ENCODE measurements around the gene SERINC5. TPM values are rescaled to one million over a fixed set of nuclear protein-coding genes. Genes with fewer than 3 reads are reported as not detected.

The SERINC5 gene
- polyA plus RNA-seq, 1 of the 3 experiments (the other 2 are of a cell fraction): 4.5 TPM

DNA sequence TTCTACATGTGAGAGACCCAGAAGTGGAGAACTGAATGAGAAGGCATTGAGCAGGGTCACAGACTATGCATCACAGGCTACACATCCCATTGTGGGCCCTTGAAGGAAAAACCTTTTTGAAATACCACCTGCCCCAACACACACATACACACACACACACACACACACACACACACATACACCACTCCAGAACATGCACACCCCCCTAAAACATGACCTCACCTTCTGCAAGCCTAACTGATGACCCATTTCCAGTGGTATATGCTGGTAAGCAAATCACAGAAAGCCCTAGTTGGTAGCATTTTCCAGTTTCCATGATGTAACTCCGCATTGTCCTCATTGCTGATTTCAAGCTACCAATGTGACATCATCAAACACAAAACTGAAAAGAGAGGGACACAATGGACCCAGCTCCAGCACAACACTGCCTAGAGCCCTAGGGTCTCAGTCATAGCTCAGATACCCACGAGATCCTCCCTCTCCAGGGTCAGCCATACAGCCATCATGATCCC, 184.3 kb downstream of the SERINC5 start:
- Histone ChIP-seq H3K36me3 (replicated peaks in 1 of 2; ENCODE audit: control insufficient read depth in 1 of 2, insufficient read depth in 2 of 2, low read length in 1 of 2) (no peaks in the 10 kb centered on the region), H3K79me2 (ENCODE audit: insufficient read depth) (no peaks in the 10 kb centered on the region), H3K9me2 (no peaks in the 10 kb centered on the region), H3K9me3 (no peaks in the 10 kb centered on the region), H3F3A (replicated peaks; ENCODE audit: insufficient read depth) (no peaks in the 10 kb centered on the region), H3K4me1 (ENCODE audit: control insufficient read depth in 1 of 2, insufficient read depth in 2 of 2, low read depth in 1 of 2, low read length in 1 of 2) (peaks cover 0 to 2% of the 10 kb centered on the region in 2 experiments; a peak in 1 of 4 replicates), H3K9ac (no peak overlapping the region), H3K27me3 (ENCODE audit: insufficient read depth) (no peaks in the 10 kb centered on the region), H4K20me1 (ENCODE audit: insufficient read depth) (no peaks in the 10 kb centered on the region), H3K27ac (ENCODE audit: low read depth in 2 of 2, low read length in 1 of 2) (no peak overlapping the region), H3K4me3 (ENCODE audit: low read depth in 2 of 2, low read length in 1 of 2) (no peak overlapping the region), H3K4me2 (no peak overlapping the region), H2AFZ (ENCODE audit: low read depth) (no peak overlapping the region)
- TF ChIP-seq RFX5 (IDR thresholded peaks at IDR 0.05; ENCODE audit: low read length) (no peak), NRF1 (IDR thresholded peaks at IDR 0.05; ENCODE audit: low read depth, low read length) (no peak), SIN3A (IDR thresholded peaks at IDR 0.05; ENCODE audit: borderline replicate concordance, low read depth, low read length) (no peak), GATA2 (CRISPR knock-in tag; IDR thresholded peaks at IDR 0.05) (no peak), MXI1 (IDR thresholded peaks at IDR 0.05; ENCODE audit: low read depth, low read length) (no peak), ELF1 (IDR thresholded peaks at IDR 0.05) (no peak), JUND (IDR thresholded peaks at IDR 0.05) (no peak), TCF12 (IDR thresholded peaks at IDR 0.05) (no peak), TAF1 (IDR thresholded peaks at IDR 0.05; ENCODE audit: borderline replicate concordance, low read depth, low read length) (no peak), RCOR1 (IDR thresholded peaks at IDR 0.05; ENCODE audit: low read length) (no peak), SMC3 (IDR thresholded peaks at IDR 0.05; ENCODE audit: low read depth, low read length) (no peak), CHD2 (IDR thresholded peaks at IDR 0.05; ENCODE audit: low read length, partially characterized antibody) (no peak), GABPA (IDR thresholded peaks at IDR 0.05; ENCODE audit: low read depth) (no peak), POLR2AphosphoS5 (IDR thresholded peaks at IDR 0.05; ENCODE audit: low read depth, low read length) (no peak), EZH2phosphoT487 (IDR thresholded peaks at IDR 0.05; ENCODE audit: borderline replicate concordance, low read depth) (no peak)
- TF ChIP-seq, protein P1, sequence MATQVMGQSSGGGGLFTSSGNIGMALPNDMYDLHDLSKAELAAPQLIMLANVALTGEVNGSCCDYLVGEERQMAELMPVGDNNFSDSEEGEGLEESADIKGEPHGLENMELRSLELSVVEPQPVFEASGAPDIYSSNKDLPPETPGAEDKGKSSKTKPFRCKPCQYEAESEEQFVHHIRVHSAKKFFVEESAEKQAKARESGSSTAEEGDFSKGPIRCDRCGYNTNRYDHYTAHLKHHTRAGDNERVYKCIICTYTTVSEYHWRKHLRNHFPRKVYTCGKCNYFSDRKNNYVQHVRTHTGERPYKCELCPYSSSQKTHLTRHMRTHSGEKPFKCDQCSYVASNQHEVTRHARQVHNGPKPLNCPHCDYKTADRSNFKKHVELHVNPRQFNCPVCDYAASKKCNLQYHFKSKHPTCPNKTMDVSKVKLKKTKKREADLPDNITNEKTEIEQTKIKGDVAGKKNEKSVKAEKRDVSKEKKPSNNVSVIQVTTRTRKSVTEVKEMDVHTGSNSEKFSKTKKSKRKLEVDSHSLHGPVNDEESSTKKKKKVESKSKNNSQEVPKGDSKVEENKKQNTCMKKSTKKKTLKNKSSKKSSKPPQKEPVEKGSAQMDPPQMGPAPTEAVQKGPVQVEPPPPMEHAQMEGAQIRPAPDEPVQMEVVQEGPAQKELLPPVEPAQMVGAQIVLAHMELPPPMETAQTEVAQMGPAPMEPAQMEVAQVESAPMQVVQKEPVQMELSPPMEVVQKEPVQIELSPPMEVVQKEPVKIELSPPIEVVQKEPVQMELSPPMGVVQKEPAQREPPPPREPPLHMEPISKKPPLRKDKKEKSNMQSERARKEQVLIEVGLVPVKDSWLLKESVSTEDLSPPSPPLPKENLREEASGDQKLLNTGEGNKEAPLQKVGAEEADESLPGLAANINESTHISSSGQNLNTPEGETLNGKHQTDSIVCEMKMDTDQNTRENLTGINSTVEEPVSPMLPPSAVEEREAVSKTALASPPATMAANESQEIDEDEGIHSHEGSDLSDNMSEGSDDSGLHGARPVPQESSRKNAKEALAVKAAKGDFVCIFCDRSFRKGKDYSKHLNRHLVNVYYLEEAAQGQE (IDR thresholded peaks at IDR 0.05; ENCODE audit: low read depth, low read length): no peak
- TF ChIP-seq, protein P2, sequence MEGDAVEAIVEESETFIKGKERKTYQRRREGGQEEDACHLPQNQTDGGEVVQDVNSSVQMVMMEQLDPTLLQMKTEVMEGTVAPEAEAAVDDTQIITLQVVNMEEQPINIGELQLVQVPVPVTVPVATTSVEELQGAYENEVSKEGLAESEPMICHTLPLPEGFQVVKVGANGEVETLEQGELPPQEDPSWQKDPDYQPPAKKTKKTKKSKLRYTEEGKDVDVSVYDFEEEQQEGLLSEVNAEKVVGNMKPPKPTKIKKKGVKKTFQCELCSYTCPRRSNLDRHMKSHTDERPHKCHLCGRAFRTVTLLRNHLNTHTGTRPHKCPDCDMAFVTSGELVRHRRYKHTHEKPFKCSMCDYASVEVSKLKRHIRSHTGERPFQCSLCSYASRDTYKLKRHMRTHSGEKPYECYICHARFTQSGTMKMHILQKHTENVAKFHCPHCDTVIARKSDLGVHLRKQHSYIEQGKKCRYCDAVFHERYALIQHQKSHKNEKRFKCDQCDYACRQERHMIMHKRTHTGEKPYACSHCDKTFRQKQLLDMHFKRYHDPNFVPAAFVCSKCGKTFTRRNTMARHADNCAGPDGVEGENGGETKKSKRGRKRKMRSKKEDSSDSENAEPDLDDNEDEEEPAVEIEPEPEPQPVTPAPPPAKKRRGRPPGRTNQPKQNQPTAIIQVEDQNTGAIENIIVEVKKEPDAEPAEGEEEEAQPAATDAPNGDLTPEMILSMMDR (IDR thresholded peaks at IDR 0.05): no peak
- TF ChIP-seq, protein P3, sequence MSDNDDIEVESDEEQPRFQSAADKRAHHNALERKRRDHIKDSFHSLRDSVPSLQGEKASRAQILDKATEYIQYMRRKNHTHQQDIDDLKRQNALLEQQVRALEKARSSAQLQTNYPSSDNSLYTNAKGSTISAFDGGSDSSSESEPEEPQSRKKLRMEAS (IDR thresholded peaks at IDR 0.05; ENCODE audit: low read depth): no peak
- TF ChIP-seq, protein P4, sequence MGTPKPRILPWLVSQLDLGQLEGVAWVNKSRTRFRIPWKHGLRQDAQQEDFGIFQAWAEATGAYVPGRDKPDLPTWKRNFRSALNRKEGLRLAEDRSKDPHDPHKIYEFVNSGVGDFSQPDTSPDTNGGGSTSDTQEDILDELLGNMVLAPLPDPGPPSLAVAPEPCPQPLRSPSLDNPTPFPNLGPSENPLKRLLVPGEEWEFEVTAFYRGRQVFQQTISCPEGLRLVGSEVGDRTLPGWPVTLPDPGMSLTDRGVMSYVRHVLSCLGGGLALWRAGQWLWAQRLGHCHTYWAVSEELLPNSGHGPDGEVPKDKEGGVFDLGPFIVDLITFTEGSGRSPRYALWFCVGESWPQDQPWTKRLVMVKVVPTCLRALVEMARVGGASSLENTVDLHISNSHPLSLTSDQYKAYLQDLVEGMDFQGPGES (IDR thresholded peaks at IDR 0.05; ENCODE audit: low read depth, low read length): no peak
- TF ChIP-seq, protein P5, sequence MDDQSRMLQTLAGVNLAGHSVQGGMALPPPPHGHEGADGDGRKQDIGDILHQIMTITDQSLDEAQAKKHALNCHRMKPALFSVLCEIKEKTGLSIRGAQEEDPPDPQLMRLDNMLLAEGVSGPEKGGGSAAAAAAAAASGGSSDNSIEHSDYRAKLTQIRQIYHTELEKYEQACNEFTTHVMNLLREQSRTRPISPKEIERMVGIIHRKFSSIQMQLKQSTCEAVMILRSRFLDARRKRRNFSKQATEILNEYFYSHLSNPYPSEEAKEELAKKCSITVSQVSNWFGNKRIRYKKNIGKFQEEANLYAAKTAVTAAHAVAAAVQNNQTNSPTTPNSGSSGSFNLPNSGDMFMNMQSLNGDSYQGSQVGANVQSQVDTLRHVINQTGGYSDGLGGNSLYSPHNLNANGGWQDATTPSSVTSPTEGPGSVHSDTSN (IDR thresholded peaks at IDR 0.05): no peak
- POLR2A ChIA-PET: no interaction called here
- WGBS (ENCODE audit: low lambda C conversion rate): 50% methylated on average over 2 of the region's 2 CpGs
- CTCF ChIA-PET: interaction anchor here (1.9 kb wide), 1 partner anchor 12 kb away, joined by 8 read pairs; no protein-coding TSS in a partner anchor
- no peak for DNase-seq
